Activated CD8-positive, alpha-beta memory T cell treated with anti-CD3 and anti-CD28 coated beads, Interleukin-2, amount 50 U/mL, for 1 hour (primary cell): ENCODE data around the gene RABEP2.
"Not testable (repeated sequence)": the region's sequence is repeated elsewhere in the genome, so short reads cannot be mapped to it uniquely, and the experiment has no call there.

Experiments used
- DNase-seq: peaks from one replicate; pipeline ENCODE4 v3.0.0-alpha.2; 2020; ENCODE audit errors: extremely low read depth

The RABEP2 gene

DNA sequence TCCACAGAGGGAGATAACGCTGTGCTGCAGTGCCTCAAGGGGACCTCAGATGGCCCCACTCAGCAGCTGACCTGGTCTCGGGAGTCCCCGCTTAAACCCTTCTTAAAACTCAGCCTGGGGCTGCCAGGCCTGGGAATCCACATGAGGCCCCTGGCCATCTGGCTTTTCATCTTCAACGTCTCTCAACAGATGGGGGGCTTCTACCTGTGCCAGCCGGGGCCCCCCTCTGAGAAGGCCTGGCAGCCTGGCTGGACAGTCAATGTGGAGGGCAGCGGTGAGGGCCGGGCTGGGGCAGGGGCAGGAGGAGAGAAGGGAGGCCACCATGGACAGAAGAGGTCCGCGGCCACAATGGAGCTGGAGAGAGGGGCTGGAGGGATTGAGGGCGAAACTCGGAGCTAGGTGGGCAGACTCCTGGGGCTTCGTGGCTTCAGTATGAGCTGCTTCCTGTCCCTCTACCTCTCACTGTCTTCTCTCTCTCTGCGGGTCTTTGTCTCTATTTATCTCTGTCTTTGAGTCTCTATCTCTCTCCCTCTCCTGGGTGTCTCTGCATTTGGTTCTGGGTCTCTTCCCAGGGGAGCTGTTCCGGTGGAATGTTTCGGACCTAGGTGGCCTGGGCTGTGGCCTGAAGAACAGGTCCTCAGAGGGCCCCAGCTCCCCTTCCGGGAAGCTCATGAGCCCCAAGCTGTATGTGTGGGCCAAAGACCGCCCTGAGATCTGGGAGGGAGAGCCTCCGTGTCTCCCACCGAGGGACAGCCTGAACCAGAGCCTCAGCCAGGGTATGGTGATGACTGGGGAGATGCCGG, 7.5 kb upstream of the RABEP2 start:
- no peak for DNase-seq

DNA sequence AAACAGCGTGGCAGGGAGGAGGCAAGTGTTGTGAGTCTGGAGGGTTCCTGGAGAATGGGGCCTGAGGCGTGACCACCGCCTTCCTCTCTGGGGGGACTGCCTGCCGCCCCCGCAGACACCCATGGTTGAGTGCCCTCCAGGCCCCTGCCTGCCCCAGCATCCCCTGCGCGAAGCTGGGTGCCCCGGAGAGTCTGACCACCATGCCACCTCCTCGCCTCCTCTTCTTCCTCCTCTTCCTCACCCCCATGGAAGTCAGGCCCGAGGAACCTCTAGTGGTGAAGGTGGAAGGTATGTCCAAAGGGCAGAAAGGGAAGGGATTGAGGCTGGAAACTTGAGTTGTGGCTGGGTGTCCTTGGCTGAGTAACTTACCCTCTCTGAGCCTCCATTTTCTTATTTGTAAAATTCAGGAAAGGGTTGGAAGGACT, 6.8 kb upstream of the RABEP2 start, which contains the start of gene CD19:
Gene CD19 (plus strand): TSS at position 171 of the 425 bp plus-strand sequence. CDS start 30 bp downstream, at position 201.
- DNase-seq: no peak

DNA sequence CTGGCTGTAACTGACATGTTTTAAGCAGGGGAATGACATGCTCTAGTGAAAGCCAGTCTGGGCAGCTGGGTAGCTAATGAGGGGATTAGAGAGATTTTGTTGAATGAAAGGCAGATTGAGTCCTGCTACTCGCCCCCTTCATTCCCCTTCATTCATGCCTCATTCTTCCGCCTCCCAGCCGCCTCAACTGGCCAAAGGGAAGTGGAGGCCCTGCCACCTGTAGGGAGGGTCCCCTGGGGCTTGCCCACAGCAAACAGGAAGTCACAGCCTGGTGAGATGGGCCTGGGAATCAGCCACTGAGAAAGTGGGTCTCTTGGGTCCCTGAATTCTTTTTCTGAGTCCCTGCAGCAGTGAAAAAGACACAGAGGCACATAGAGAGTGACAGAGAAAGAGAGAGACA, 5.6 kb upstream of the RABEP2 start:
- DNase-seq: no peak

DNA sequence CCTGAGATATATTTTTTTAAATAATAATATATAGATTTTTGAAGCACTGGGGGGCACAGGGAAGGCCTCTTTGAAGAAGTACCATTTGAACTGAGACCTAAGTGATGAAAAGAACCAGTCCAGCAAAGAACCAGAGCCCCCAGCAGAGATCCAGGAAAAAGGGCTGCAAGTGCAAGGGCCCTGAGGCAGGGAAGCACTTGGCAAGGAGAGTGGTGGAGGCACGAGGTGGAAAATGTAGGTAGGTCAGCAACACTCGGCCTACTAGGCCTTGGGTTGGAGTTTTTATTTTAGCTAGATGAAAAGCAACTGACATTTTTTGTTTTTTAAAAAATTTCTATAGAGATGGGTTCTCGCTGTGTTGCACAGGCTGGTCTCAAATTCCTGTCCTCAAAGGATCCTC, 5.2 kb upstream of the RABEP2 start:
- no peak for DNase-seq

DNA sequence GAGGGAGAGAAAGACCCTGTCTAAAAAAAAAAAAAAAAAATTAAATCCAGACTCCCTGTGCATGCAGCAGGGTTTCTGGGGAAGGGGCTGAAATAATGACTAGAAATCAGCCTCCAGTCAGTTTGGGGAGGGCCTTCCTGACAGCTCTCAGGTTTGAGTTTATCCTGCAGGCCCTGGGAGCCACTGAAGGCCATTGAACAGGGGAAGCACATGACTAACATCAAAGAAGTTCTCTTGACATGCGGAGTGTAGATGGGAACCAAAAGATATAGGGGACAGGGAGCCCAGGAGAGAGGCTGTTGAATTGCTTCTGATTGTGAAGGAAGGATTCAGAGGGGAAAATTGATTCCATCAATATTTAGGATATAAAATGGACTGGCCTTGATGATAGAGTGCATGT, 2.8 kb upstream of the RABEP2 start:
- DNase-seq: no peak

DNA sequence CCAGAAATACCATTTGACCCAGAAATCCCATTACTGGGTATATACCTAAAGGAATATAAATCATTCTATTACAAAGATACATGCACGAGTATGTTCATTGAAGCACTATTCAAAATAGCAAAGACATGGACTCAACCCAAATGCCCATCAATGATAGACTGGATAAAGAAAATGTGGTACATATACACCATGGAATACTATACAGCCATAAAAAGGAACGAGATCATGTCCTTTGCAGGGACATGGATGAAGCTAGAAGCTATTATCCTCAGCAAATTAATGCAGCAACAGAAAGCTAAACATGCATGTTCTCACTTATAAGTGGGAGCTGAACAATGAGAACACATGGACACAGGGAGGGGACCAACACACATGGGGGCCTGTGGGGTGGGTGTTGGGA, 1.2 kb upstream of the RABEP2 start:
- not testable (repeated sequence) for DNase-seq

DNA sequence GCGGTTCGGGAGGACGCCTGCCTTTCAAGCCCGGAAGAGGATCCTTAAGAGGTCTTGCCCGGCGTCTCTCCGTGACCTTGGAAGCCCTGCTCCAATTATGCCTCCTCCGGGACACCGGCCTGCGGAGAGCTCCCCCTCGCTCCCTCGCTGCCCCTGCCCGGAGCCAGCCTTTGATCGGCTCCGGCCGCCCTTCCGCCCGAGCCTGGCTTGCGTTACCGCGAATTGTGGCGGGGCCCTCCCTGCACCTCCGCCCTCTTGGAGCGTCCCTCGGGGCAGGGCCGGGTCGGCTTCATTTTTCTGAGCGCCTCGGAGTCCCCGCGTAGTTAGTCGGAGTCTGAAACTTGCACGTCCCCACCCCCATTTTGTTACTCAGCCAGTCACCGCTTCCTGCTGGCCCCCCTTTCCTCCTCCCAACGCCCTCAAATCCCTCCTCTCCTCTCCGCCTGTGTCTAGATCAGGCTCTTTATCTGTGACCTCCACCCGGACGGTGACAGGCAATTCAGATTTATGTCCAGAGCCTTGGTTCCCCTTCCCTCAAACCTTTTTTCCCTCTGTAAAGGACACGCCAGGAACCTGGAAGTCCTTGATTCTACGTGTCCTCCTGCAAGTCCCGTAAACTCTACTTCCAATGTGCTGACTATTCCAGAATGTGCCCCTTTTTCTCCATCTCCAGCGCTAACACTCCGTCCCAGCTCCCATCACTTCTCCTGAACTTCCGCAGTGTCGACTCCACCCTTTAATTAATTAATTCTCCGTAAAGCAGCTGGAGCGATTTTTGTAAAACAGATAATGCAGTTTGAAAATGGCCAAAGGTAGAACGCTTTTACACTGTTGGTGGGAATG, 569 bp upstream of the RABEP2 start:
- peak; percentile 66 for DNase-seq

DNA sequence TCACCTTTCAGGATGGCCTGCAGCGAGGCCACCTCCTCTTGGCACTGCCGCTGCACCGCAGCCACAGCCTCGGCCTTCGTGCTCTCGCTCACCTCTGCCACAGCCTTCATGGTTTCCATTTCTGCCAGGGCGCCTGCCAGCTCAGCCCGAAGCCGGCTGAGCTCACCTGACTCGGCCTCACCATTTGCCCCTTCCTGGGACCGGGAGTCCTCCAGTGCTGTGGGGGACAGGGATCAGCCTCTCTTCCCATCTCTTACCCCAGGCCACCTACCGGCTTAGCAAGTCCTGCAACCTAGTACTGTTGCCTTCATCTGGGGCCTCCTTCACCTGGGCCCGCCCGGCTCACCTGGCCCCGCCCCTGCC, 658 bp downstream of the RABEP2 start:
- no peak for DNase-seq

DNA sequence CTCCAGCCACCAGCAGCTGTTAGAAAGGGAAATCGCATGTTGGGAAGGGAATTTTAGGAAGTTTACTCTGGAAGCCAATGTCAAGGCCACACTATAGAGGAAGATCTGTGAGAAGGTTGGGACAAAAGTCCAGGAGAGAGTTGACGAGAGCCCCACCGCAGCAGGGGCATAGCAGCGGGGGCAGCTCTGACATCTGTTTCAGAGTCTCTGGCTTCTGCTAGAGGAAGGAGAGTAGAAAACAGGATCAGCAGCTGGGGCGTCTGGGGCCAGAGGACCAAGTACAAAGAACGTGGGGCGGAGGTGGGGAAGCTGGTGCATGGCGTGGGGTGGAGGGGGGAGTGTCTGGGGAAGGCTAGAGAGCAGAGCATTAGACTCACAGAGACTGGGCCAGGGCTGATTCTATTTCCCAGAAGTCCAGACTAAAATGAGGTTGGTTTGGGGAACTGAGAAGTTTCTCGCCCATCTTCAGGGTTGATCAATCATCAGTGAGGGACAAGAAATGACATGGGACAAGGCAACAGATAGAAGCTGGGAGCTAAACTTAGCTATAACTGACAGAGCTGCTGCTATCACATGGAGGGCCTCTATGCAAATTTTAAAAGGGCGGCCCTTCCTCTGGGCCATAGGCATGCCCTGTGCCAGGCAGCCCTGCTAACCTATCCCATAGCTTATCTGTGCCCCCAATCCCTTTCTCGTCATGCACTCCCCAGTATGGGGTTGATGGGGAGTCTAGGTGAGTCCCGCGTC, 1.2 kb downstream of the RABEP2 start:
- DNase-seq: no peak

DNA sequence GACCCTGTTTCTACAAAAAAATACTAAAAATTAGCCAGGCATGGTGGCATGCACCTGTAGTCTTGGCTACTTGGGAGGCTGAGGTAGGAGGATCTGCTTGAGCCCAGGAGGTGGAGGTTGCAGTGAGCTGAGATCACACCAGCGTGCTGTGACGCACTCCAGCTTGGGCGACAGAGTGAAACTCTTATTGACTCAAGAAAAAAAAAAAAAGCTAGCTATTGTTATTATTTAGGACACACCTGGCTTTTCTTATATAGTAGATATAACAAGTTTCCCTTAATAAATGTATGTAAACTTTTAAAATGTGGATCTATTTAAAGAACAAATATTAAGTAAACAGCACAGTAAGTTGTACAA, 1.8 kb downstream of the RABEP2 start:
- no peak for DNase-seq

DNA sequence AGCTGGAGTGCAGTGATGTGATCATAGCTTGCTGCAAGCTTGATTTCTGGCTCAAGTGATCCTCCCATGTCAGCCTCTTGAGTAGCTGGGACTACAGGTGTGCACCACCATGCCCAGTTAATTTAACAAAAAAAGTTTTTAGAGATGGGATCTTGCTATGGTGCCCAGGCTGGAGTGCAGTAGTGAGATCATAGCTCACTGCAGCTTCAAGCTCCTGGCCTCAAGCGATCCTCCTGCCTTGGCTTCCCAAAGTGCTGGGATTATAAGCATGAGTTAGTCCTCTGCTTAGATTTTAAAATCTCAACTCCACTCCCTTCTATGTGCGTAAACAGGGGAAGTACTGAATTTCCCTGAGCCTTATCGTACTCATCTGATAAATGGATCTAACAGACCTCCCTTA, 6.3 kb downstream of the RABEP2 start:
- no peak for DNase-seq

DNA sequence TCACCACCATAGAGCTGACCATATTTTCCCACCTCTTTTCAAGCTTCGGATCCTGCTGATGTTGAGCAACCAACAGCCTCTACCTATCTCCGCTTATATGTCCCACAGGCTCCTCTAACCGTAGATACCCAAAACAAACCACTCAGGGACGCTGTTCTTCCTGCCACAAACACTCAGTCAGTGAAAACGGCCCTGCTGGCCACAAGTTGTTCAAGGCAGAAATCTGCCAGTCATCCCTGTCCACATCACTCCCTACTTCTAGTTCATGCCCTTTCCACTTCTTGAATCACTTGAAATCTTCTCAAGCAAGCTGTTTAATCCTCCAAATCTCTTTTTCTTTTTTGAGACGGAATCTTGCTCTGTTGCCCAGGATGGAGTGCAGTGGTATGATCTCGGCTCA, 7.9 kb downstream of the RABEP2 start:
- DNase-seq: no peak

DNA sequence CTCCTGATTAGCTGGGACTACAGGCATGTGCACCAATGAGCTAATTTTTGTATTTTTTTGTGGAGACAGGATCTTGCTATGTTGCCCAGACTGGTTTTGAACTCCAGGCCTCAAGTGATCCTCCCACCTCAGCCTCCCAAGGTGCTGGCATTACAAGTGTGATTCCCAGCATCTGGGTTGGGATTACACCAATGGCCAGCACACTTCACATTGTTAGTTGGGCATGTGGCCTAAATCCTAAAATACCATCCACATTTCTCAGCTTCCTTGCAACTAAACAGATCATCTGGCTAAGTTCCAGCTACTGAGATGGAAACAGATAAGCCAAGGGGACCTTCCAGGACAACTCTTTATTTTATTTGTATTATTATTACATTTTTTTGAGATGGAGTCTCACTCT, 9.9 kb downstream of the RABEP2 start:
- no peak for DNase-seq

DNA sequence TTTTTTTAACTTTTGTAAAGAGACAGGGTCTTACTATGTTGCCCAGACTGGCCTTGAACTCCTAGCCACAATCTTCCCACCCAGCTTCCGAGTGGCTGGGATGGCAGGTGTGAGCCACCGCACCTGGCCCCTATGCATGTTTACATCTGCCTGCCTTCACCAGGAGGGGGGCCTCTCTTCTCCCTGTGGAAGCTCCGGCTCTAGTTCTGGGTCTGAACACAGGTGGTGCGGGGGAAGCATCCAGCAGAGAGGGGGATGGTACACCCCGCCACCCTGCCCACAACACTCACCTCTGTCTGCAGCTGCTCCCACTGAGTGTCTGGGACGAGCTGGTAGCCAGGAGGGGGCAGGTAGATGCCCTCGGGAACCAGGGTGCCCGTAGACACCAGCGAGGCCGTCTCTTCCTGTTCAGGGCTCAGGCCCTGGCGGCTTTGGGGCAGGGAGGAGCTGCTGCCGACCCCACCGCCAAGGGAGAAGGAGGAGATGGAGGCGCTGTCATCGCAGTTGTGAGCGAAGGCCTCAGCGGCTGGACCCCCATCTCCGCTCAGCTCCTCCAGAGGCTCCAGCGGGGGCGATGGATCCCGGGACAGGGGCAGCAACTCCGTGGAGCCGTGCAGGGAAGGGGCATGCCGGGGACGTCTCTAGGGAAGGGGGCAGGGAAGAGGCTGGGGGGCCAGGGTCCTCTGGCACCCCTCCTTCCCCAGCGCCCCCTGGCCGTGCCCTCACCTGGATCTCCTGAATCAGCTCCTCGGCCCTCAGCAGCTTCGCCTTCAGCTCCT, 10.9 kb downstream of the RABEP2 start:
- no peak for DNase-seq

DNA sequence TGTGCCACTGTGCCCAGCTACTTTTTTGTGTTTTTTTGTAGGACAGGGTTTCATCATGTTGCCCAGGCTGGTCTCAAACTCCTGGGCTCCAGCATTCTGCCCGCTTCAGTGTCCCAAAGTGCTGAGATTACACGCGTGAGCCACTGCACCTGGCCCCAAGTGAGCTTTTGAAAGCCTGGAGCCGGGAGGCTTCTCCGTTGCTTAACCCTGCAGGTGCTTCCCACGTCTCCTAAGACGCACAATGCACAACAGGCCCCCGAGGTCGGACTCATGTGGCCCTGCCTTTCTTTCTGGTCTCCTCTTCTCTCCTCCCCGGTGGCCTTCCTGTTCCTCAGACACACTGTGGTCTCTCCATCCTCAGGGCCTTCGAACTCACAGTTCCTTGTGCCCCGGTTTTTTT, 12.5 kb downstream of the RABEP2 start:
- no peak for DNase-seq

DNA sequence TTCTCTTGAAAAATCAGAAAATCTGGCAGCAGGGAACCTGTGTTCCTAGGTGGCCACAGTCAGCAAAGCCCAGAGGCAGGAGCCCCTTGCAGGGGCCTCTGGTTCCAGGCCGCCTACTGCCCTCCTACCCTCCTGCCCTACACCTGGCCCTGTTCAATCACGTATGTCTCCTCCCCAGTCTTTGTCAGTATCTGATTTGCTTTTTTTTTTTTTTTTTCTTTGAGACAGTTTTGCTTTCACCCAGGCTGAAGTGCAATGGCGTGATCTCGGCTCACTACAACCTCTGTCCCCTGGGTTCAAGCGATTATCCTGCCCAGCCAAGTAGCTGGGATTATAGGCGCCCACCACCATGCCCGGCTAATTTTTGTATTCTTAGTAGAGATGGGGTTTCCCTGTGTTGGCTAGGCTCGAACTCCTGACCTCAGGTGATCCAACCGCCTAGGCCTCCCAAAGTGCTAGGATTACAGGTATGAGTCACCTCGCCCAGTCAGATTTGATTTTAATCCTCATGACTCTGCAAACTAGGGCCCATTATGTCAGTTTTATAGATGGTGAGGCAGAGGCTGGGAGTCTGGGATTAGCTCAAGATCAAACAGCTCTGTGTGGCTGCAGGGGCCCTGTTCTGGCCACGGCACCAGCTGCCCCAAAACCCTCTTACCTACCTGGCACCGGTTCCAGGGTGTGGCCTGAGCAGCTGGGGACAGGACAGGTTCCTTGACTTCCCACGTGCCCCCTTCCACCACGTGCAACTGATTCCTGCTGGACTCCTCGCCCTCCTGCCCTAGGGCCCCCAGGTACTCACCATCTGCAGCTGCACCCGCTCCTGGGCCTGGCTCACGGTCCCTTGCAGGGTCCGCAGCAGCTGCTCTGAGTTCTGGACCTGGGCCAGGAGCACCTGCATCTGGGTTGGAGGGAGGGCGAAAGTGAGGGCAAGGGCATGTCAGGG, 14.7 kb downstream of the RABEP2 start:
- no peak for DNase-seq

DNA sequence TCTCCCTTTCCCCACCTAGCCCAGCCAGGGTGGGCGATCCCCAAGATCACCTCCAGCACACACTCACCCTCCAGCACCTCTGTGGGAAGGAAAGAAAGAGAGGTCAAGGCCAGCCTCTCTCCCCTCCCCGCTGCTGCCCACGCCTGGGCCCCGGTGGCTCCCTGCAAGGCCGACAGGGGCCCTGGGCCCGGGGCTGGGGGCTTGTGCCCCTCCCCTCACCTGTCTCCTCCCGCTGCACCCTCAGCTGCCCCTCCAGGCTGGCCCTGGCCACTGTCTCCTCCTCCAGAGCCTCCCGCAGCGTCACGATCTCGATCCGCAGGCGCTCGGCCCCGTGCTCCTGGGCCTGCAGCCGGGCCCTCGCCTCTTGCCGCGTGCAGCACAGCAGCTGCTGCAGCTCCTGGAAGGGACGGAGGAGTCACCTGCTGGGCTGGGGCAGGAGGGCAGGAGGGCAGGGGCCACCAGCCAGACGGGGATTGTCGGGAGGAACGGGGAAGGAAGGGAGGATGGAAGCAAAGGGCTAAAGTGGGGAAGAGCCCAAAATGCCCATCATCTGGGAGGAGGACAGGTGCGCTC, 19.2 kb downstream of the RABEP2 start:
- DNase-seq: no peak

DNA sequence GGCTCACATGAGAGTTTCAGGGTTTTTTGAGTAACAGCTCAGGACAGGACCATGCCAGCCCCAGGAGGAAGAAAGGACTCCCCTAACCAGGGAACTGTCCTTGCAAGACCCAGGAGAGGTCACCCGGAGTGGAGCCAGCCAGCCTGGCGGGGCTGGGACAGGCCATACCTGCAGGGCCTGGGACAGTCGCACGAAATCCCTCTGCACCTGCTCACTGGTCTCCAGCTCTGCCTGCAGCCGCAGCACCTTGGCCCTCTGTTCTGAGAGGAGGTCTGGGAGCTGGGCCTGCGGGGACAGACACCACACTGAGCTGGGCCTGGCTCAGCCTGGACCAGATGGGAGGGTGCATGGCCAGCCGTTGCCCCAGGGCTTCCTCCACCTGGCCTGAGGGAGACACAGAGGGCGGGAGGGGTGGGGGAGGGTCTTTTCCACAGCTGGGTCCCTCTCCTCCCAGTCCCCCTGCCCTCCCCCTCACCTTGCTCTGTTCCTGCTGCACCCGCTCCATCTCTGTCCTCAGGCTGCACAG, 19.7 kb downstream of the RABEP2 start:
- DNase-seq: no peak

DNA sequence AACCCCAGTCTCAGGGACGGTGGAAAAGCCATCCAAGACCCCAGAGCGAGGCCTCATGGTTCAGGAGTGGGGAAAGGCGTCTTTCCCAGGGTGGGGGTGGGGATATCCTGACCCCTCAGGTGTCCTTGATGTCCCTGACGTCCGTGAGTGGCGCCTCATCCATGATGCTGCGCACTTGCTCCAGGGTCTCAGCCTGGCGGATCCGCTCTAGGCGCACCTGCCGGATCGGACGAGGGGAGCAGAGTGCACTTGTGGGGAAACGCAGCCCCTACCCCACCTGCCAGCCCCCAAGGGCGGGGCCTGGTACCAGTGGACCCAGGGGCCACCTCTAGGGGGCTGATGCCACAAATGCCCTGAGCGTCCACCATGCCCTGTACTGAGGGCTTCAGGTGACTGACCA, 20.2 kb downstream of the RABEP2 start:
- DNase-seq: no peak

DNA sequence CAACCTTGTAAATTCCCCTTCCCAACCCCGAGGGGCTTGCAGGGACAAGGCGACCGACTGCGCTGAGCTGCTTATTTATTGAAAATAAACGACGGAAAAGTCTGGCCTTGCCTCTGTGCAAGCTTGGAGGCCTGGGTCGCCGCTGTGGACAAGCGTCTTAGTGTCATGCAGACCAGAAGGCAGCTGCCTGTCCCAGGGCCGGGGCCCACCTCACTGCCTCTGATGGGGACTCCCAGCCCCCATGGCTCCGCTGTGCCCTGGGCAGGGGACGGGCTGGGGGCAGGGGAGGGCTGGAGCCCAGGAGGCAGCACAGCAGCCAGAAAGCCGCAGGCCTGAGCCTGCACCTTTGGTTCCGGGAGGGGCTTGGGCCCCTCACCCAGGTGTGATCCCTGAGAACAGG, 20.7 kb downstream of the RABEP2 start:
- DNase-seq: no peak
